Activated T-helper 17 cell treated with anti-CD3 and anti-CD28 coated beads, Interleukin-2, amount 50 U/mL, for 72 hours (primary cell): ENCODE data around the gene PRKCA. TPM values are rescaled to one million over a fixed set of nuclear protein-coding genes. Genes with fewer than 3 reads are reported as not detected.

Experiments used
- ATAC-seq: fragments of 150-1000 bp; cut with Tn5 transposase; replicated peaks from 2 replicates; pipeline ENCODE4 v1.10.0; 2021; ENCODE audit warnings: mild to moderate bottlenecking, moderate library complexity
- H3K27ac Mint-ChIP-seq: one replicate; pipeline ENCODE4 v1.8.0; 2022; ENCODE audit warnings: mixed read lengths
- H3K27me3 Mint-ChIP-seq: one replicate; pipeline ENCODE4 v1.8.0; 2022; ENCODE audit warnings: mixed read lengths
- H3K36me3 Mint-ChIP-seq: one replicate; pipeline ENCODE4 v1.8.0; 2022; ENCODE audit warnings: low read depth, mild to moderate bottlenecking, mixed read lengths
- H3K4me1 Mint-ChIP-seq: one replicate; pipeline ENCODE4 v1.8.0; 2022; ENCODE audit warnings: mixed read lengths
- H3K4me3 Mint-ChIP-seq: one replicate; pipeline ENCODE4 v1.8.0; 2022; ENCODE audit warnings: mild to moderate bottlenecking, mixed read lengths
- H3K9me3 Mint-ChIP-seq: one replicate; pipeline ENCODE4 v1.8.0; 2022; ENCODE audit warnings: mixed read lengths
- total RNA-seq, 2 donors: library from RNA; stranded (reverse); gene quantifications; one replicate each; pipeline ENCODE4 v1.2.3, GENCODE V29; 2022

PRKCA gene
- total RNA-seq, 2 donors from 2014 or later, result 58.2 to 86.0 TPM

- no peak for ATAC-seq
- H3K4me1 Mint-ChIP-seq, result no peaks in the 10 kb centered on the region
- no peaks in the 10 kb centered on the region for H3K36me3 Mint-ChIP-seq
- H3K4me3 Mint-ChIP-seq, result no peak overlapping the region
- no peak overlapping the region for H3K27ac Mint-ChIP-seq
- no peaks in the 10 kb centered on the region for H3K9me3 Mint-ChIP-seq
- peaks cover 64% of the 10 kb centered on the region for H3K27me3 Mint-ChIP-seq
Observed at GRCh38 chr17:66833201-66833600, 530.8 kb downstream of the PRKCA start.

- Mint-ChIP-seq H3K4me1 (no peaks in the 10 kb centered on the region), H3K4me3 (no peak overlapping the region), H3K27ac (no peak overlapping the region), H3K27me3 (peaks cover 62% of the 10 kb centered on the region), H3K9me3 (no peaks in the 10 kb centered on the region), H3K36me3 (no peaks in the 10 kb centered on the region)
- ATAC-seq, result no peak
Observed at GRCh38 chr17:66834426-66834918, 532.1 kb downstream of the PRKCA start.

- Mint-ChIP-seq H3K27me3 (peaks cover 57% of the 10 kb centered on the region), H3K9me3 (no peaks in the 10 kb centered on the region), H3K36me3 (no peaks in the 10 kb centered on the region), H3K4me1 (no peaks in the 10 kb centered on the region), H3K4me3 (no peak within 1 kb of the TSS), H3K27ac (no peak within 1 kb of the TSS)
- ATAC-seq, result no peak
Observed at GRCh38 chr17:66834919-66835454, 532.6 kb downstream of the PRKCA start, which contains the start of gene CACNG5. Gene CACNG5 (plus strand): TSS chr17:66835117. CDS start chr17:66877333, 42,216 bp downstream.

GRCh38 chr17:66835476-66835875, 533.1 kb downstream of the PRKCA start:
- no peaks in the 10 kb centered on the region for H3K9me3 Mint-ChIP-seq
- H3K36me3 Mint-ChIP-seq, result no peaks in the 10 kb centered on the region
- peaks cover 55% of the 10 kb centered on the region for H3K27me3 Mint-ChIP-seq
- ATAC-seq, result no peak
- H3K27ac Mint-ChIP-seq, result no peak overlapping the region
- H3K4me3 Mint-ChIP-seq, result no peak overlapping the region
- H3K4me1 Mint-ChIP-seq, result no peaks in the 10 kb centered on the region

DNA sequence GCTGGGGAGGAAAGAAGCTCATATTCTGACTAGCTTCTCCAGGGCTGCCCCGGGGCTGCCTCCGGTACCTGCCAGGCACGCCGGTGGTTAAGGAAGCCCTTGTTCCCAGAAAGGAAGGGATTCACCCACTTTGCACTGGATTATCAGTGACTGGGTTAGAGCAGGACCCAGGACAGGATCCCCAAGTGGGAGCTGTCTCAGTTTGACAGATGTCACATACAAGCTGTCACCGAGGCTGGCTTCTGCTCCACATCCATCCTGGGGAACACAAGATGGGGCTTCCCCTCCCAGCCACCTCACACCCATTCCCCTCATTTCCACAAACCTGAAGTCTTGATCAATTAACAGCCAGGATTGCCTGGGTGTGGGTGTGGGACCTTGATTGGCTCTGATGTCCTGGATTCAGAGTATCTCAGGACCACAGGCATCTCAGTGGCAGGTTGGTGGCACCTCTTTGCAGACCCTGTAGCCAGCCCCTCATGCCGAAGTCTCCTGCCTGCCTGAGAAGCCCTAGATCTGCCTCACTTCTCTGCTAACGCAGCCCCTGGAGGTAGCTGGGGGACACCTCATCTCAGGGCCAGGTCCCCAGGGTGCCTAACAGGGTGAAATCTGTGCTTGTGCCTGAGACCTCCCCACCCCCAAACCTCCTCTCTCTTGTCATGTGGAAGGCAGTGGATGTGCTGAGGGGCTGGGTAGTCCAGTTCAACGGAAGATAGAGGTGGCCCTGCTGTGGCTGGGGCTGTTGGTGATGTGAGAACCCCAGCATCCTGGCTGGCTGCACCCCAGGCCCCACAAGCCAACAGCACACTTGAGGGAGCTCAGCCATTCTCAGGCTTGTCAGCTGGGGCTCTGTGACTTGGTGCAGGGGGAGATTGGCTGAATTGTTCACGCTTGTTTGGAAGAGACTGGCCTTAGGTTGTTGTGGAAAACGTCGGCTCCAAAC, 533.9 kb downstream of the PRKCA start:
- no peak overlapping the region for H3K27ac Mint-ChIP-seq
- H3K4me1 Mint-ChIP-seq, result no peaks in the 10 kb centered on the region
- no peaks in the 10 kb centered on the region for H3K9me3 Mint-ChIP-seq
- H3K4me3 Mint-ChIP-seq, result no peak overlapping the region
- no peaks in the 10 kb centered on the region for H3K36me3 Mint-ChIP-seq
- ATAC-seq, result no peak
- H3K27me3 Mint-ChIP-seq, result peaks cover 50% of the 10 kb centered on the region

DNA sequence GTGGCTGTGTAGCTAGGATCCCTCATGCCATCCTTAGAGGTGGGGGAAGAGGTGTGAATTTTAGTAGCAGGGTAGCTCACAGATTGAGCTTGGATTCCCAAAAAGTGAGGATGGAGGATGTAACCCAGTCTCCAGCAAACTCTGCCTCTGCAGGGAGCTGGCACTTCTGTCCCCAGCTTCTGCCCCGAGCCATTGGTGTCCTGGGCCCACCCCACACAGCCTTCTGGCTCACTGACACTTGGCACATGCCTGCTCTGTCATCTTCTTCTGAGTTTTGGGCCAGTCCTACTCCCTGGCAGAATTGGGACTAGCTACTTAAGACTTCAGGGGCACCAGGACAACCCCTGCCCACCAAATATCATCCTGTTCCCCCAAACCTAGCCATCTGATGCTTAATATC, 534.8 kb downstream of the PRKCA start:
- H3K9me3 Mint-ChIP-seq, result no peaks in the 10 kb centered on the region
- no peaks in the 10 kb centered on the region for H3K4me1 Mint-ChIP-seq
- H3K4me3 Mint-ChIP-seq, result no peak overlapping the region
- no peak overlapping the region for H3K27ac Mint-ChIP-seq
- no peaks in the 10 kb centered on the region for H3K36me3 Mint-ChIP-seq
- no peak for ATAC-seq
- peaks cover 43% of the 10 kb centered on the region for H3K27me3 Mint-ChIP-seq

DNA sequence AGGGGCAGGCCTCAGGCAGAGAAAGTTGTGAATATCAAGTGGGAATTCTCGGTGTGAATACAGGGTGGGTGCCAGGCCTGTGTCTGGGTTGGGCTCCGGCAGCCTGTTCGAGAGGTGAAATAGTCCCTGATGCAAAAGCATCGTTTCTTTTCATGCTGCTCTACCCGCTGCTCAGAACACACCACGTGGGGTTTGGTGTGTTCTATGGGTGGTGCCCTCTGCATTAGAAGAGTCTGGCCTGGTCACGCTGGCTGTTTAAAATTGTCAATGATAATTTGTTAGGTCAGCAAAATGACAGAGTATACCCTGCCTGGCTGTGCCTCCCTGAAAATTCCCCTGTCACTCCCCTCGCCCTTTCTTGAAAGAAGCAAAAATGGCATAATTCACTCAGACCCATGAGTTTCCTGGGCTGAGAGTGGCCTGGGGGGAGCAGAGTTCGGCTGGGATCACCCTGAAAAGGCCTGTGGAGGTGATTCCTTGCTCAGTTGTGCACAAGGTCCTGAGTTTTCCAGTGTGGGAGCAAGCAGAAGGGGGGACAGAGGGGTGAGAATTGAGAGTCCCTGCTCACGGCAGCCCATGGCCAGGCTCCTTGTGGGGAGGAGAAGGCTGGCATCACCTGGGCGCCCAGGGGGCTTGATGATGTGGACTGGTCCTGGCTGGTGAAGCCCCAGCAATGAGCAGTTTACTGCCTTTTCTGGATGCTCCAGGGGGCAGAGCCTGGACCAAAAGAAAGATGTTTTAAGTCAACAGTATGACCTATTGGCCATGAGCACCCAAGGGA, 535.7 kb downstream of the PRKCA start:
- Mint-ChIP-seq H3K9me3 (no peaks in the 10 kb centered on the region), H3K27ac (no peak overlapping the region), H3K4me1 (no peaks in the 10 kb centered on the region), H3K36me3 (no peaks in the 10 kb centered on the region), H3K4me3 (no peak overlapping the region), H3K27me3 (peaks cover 38% of the 10 kb centered on the region)
- ATAC-seq, result no peak

DNA sequence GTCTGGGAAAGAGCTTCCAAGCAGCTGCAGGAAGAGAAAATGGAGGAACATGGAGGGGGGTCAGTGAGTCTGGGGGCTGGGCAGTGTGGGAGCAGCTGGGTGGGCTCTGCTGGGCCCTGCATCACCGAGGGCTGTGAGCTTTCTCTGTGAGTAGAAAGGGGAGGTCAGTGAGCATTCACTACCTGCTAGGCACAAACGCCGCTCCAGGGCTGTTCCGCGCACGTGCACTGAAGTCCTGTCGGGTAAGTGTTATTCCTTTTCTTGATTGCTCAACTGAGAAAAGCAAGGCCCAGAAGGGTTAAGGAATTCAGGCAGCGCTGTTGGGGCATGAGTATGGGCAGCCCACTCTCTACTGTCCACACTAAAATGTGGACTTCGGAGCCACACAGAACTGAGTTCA, 537.2 kb downstream of the PRKCA start:
- H3K27ac Mint-ChIP-seq, result no peak overlapping the region
- H3K9me3 Mint-ChIP-seq, result no peaks in the 10 kb centered on the region
- no peaks in the 10 kb centered on the region for H3K36me3 Mint-ChIP-seq
- no peak for ATAC-seq
- no peak overlapping the region for H3K4me3 Mint-ChIP-seq
- peaks cover 25% of the 10 kb centered on the region for H3K27me3 Mint-ChIP-seq
- no peaks in the 10 kb centered on the region for H3K4me1 Mint-ChIP-seq

DNA sequence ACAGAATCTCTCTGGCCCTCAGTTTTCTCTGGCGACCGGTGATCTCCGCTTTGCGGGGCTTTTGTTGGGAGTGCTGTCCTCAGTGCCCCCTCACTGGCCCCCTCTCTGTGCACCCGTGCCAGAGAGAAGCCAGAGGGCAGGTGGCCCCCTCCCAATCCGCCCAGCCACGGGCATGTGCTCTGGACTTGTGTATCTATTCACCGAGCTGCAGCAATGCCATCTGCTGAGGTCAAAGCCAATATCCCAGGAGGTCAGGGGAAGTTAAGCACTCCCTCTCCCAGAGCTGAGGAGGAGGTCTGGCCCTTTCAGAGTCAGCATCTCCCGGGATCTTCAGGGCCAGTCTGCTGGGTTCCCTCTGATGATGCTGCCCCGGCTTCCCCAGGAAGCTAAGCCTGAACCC, 537.6 kb downstream of the PRKCA start:
- ATAC-seq, result no peak

DNA sequence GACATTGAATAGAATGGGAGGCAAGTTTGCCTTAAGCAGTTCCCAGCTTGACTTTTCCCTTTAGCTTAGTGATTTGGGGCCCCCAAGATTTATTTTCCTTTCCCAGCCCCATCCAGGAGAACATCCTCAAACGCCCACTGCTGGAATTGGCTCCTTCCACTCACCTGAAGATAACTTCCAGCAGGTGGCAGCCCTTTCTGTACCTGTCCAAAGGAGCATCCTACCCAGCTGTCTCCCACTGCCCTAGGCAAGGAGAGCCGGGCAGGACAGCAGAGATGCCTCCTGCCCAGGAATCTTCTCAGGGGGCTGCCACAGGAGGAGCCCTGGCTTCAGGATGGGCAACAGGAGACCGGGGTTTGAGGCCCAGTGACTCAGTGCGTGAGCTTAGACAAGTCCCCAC, 538.9 kb downstream of the PRKCA start:
- H3K9me3 Mint-ChIP-seq, result peaks cover 1% of the 10 kb centered on the region
- no peaks in the 10 kb centered on the region for H3K36me3 Mint-ChIP-seq
- no peak overlapping the region for H3K4me3 Mint-ChIP-seq
- H3K27me3 Mint-ChIP-seq, result peaks cover 26% of the 10 kb centered on the region
- H3K27ac Mint-ChIP-seq, result no peak overlapping the region
- ATAC-seq, result no peak
- no peaks in the 10 kb centered on the region for H3K4me1 Mint-ChIP-seq

More for the DNA sequence above, 537.6 kb downstream of the PRKCA start:
- Mint-ChIP-seq H3K27ac (no peak overlapping the region), H3K27me3 (peaks cover 28% of the 10 kb centered on the region), H3K4me1 (no peaks in the 10 kb centered on the region), H3K36me3 (no peaks in the 10 kb centered on the region), H3K9me3 (no peaks in the 10 kb centered on the region), H3K4me3 (no peak overlapping the region)

DNA sequence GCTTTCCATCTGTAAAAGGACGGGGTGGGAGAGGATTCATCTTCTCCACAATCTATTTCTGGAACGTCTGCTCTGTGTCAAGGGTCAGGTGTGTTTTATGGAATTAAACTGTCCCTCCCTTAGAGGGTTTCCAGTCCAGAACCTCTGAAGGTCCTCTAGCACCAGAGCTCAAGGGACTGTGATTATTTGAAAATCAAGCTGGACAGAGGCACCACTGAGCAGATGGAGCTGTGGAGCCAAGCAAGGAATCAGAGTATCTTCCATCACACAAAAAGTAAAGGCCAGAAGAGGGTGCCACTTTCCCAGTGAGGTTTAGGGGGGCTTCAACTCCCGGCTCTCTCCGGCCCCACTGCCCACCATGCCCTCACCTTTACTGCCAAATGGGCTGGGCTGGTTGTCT, 539.3 kb downstream of the PRKCA start:
- H3K27ac Mint-ChIP-seq, result no peak overlapping the region
- peaks cover 3% of the 10 kb centered on the region for H3K9me3 Mint-ChIP-seq
- no peaks in the 10 kb centered on the region for H3K4me1 Mint-ChIP-seq
- no peaks in the 10 kb centered on the region for H3K36me3 Mint-ChIP-seq
- H3K4me3 Mint-ChIP-seq, result no peak overlapping the region
- peaks cover 22% of the 10 kb centered on the region for H3K27me3 Mint-ChIP-seq
- ATAC-seq, result no peak

DNA sequence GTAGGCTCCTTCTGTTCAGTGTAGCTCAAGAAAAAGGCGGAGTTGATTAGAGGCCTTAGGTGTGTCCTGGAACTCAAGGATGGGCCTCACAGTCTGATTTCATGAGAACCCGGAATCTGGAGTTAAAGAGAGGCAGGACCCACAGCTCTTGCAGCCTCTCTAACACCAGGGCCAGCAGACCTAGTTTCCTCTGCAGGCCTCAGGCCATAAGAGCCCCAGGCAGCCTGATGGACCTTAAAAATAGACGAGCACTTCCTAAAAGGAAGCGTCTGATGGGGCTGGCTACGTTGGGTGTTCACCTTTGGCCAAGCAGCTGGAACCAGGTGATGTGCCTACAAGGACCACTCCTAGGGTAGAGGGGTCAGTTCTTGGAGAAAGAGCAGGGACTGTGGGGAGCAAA, 540.1 kb downstream of the PRKCA start:
- no peaks in the 10 kb centered on the region for H3K4me1 Mint-ChIP-seq
- ATAC-seq, result no peak

DNA sequence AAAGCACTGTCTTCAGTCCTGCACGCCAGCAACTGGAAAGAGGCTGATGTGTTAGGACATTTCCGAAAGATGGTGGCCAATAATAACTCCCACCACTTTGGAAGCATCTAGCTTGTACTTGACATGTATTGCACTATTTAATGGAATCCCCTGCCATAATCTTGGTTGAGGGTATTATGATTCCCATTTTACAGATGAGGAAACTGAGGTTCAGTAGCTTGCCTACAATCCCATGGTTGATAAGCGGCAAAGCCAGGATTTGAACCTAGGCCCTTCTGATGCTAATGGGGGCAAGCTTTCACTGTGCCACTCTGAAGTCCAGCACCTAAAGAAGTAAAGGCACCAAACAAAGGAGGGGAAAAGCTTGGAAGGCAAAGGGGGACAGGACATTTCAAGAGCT, 540.5 kb downstream of the PRKCA start:
- Mint-ChIP-seq H3K4me1 (no peaks in the 10 kb centered on the region), H3K4me3 (no peak overlapping the region), H3K9me3 (peaks cover 3% of the 10 kb centered on the region), H3K27ac (no peak overlapping the region), H3K27me3 (peaks cover 15% of the 10 kb centered on the region), H3K36me3 (no peaks in the 10 kb centered on the region)
- no peak for ATAC-seq

More for the DNA sequence above, 540.1 kb downstream of the PRKCA start:
- Mint-ChIP-seq H3K9me3 (peaks cover 3% of the 10 kb centered on the region), H3K36me3 (no peaks in the 10 kb centered on the region), H3K27me3 (peaks cover 17% of the 10 kb centered on the region), H3K4me3 (no peak overlapping the region), H3K27ac (no peak overlapping the region)

DNA sequence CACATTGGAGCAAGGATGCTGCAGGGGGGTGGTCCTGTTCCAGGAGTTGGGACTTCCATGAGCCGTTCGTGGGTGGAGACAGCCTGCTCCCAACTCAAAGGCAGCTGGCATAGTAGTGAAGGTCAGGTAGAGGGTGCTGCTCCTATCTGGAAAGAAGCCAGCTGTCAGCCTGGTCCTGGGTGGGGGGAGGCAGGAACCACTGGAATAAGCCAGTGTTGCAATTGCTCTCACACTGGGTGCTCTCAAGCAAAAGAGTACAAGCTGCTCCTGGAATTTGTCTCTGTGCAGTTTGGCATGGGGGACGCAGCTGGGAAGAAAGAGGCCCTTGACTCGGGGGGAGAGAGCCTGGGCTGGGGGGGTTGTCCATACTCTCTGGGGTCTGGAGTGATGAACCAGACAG, 541.2 kb downstream of the PRKCA start:
- H3K4me1 Mint-ChIP-seq, result no peaks in the 10 kb centered on the region
- no peaks in the 10 kb centered on the region for H3K36me3 Mint-ChIP-seq

More for the DNA sequence above, 541.2 kb downstream of the PRKCA start:
- Mint-ChIP-seq H3K27me3 (peaks cover 12% of the 10 kb centered on the region), H3K27ac (no peak overlapping the region), H3K9me3 (peaks cover 3% of the 10 kb centered on the region), H3K4me3 (no peak overlapping the region)
- no peak for ATAC-seq
